ENCODE results near the gene PLET1. TPM values are rescaled to one million over a fixed set of nuclear protein-coding genes. Genes with fewer than 3 reads are reported as not detected.
A peak's percentile ranks its signal among the peaks of the same experiment; 100 is the strongest.

The PLET1 gene
- total and polyA plus RNA-seq, 4 donors = not detected

DNA sequence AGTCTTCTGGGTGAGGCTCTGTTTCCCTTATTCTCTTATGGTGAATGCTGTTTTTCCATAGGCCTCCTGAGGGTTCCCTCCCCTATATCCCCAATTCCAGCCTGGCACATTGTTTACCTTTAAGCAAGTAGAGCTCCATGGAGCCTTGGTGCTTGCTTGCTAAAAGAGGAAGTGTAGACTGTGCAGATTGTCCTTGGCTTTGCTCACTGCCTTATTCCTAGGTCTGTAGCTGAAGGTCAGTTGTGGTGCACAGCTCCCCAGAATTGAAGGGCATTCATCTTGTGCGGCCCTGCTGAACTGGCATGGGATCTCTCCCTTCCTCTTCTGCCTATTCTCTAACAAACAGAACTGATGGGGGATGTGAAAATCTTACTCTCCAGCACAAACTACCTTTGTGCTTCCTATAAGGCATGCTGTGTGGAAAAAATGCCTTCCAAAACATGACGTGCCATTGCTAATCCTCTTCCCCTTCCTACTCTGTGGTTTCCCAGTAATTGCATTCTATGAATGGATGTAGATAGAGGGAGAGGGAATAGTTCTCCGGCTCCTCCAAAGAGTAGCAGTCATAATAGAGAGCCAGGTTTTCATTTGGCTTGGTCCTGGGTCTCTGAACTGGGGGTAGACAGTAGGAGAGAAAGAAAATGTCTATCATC lies 34.2 kb upstream of the PLET1 start:
- TF ChIP-seq RAD21 (IDR thresholded peaks at IDR 0.05) = no peak
- no peak for TF ChIP-seq JUND (IDR thresholded peaks at IDR 0.05)
- TF ChIP-seq FOXA1 (IDR thresholded peaks at IDR 0.05) = no peak
- TF ChIP-seq RXRA (IDR thresholded peaks at IDR 0.05) = no peak
- TF ChIP-seq, protein P1, sequence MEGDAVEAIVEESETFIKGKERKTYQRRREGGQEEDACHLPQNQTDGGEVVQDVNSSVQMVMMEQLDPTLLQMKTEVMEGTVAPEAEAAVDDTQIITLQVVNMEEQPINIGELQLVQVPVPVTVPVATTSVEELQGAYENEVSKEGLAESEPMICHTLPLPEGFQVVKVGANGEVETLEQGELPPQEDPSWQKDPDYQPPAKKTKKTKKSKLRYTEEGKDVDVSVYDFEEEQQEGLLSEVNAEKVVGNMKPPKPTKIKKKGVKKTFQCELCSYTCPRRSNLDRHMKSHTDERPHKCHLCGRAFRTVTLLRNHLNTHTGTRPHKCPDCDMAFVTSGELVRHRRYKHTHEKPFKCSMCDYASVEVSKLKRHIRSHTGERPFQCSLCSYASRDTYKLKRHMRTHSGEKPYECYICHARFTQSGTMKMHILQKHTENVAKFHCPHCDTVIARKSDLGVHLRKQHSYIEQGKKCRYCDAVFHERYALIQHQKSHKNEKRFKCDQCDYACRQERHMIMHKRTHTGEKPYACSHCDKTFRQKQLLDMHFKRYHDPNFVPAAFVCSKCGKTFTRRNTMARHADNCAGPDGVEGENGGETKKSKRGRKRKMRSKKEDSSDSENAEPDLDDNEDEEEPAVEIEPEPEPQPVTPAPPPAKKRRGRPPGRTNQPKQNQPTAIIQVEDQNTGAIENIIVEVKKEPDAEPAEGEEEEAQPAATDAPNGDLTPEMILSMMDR (IDR thresholded peaks at IDR 0.05; ENCODE audit: low read depth, low read length, missing input control) = no peak
- TF ChIP-seq, protein P2, sequence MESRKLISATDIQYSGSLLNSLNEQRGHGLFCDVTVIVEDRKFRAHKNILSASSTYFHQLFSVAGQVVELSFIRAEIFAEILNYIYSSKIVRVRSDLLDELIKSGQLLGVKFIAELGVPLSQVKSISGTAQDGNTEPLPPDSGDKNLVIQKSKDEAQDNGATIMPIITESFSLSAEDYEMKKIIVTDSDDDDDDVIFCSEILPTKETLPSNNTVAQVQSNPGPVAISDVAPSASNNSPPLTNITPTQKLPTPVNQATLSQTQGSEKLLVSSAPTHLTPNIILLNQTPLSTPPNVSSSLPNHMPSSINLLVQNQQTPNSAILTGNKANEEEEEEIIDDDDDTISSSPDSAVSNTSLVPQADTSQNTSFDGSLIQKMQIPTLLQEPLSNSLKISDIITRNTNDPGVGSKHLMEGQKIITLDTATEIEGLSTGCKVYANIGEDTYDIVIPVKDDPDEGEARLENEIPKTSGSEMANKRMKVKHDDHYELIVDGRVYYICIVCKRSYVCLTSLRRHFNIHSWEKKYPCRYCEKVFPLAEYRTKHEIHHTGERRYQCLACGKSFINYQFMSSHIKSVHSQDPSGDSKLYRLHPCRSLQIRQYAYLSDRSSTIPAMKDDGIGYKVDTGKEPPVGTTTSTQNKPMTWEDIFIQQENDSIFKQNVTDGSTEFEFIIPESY (IDR thresholded peaks at IDR 0.05) = no peak
- TF ChIP-seq GABPA (IDR thresholded peaks at IDR 0.05 in 1 of 2, conservative IDR thresholded peaks at IDR 0.05 in 1 of 2) = no peak
- Histone ChIP-seq H3K27ac (ENCODE audit: low read depth in 1 of 2, low read length in 2 of 2) (no peak overlapping the region), H3K9ac (ENCODE audit: low read depth in 1 of 2, low read length in 2 of 2) (no peak overlapping the region), H3K9me3 (ENCODE audit: control insufficient read depth in 4 of 4, low read length in 3 of 4) (no peaks in the 10 kb centered on the region), H3K36me3 (ENCODE audit: control insufficient read depth in 4 of 4, insufficient read depth in 3 of 4, low read depth in 1 of 4, low read length in 3 of 4) (no peaks in the 10 kb centered on the region), H3K27me3 (ENCODE audit: control insufficient read depth in 4 of 4, insufficient read depth in 4 of 4, low read length in 3 of 4) (no peaks in the 10 kb centered on the region), H3K4me3 (ENCODE audit: low read depth in 1 of 3, low read length in 3 of 3) (no peak overlapping the region), H3K4me1 (ENCODE audit: control insufficient read depth in 4 of 4, insufficient read depth in 4 of 4, low read length in 3 of 4) (peaks cover 1 to 13% (median 5%) of the 10 kb centered on the region in 4 donors)
- WGBS = 88% methylated on average over 3 of the region's 3 CpGs
- DNase-seq (ENCODE audit: low spot score) = no peak

DNA sequence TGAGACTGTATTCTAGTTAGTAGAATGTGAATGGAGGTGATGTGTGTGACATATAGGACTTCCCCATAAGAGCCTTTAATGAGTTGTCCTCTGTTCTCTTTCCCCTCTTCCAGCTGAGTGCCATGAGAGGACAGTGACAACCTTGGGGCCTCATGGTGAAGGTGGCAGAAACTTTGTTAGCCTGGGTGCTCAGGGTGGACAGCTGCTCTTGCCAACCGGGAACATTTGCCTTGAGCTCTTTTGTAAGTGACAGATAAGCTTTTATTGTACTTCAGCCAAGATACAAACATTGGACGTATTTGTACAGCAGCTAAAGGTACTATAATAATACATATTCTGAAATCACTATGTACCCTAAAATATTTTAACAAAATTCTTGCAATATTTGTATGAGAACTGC lies 33.0 kb upstream of the PLET1 start:
- Histone ChIP-seq H3K9ac (ENCODE audit: low read depth in 1 of 2, low read length in 2 of 2) (no peak overlapping the region), H3K4me3 (ENCODE audit: low read depth in 1 of 3, low read length in 3 of 3) (no peak overlapping the region), H3K9me3 (ENCODE audit: control insufficient read depth in 4 of 4, low read length in 3 of 4) (no peaks in the 10 kb centered on the region), H3K27me3 (ENCODE audit: control insufficient read depth in 4 of 4, insufficient read depth in 4 of 4, low read length in 3 of 4) (no peaks in the 10 kb centered on the region), H3K36me3 (ENCODE audit: control insufficient read depth in 4 of 4, insufficient read depth in 3 of 4, low read depth in 1 of 4, low read length in 3 of 4) (no peaks in the 10 kb centered on the region), H3K27ac (ENCODE audit: low read depth in 1 of 2, low read length in 2 of 2) (no peak overlapping the region), H3K4me1 (ENCODE audit: control insufficient read depth in 4 of 4, insufficient read depth in 4 of 4, low read length in 3 of 4) (peaks cover 3 to 14% (median 8%) of the 10 kb centered on the region in 4 donors)
- 27% methylated on average over 2 of the region's 2 CpGs for WGBS
- TF ChIP-seq, protein P2 (IDR thresholded peaks at IDR 0.05) = no peak
- TF ChIP-seq YY1 (IDR thresholded peaks at IDR 0.05) (no peak), TAF1 (conservative IDR thresholded peaks at IDR 0.05) (no peak), RXRA (IDR thresholded peaks at IDR 0.05) (peak in 1 of 2 donors; percentile 37), HNF4A (conservative IDR thresholded peaks at IDR 0.05) (peak; percentile 20 to 29), RAD21 (IDR thresholded peaks at IDR 0.05) (peak in 1 of 2 donors; percentile 42)
- no peak for DNase-seq (ENCODE audit: low spot score)
